Mesendoderm (in vitro differentiated cells): Measurements from ENCODE around the gene KCTD19. TPM values are rescaled to one million over a fixed set of nuclear protein-coding genes. Genes with fewer than 3 reads are reported as not detected.
"Not testable (repeated sequence)": the region's sequence is repeated elsewhere in the genome, so short reads cannot be mapped to it uniquely, and the experiment has no call there.

Experiments
- DNase-seq: peaks from one replicate; pipeline ENCODE4 v3.0.0; 2013
- H2AK5ac ChIP-seq: 2 replicates; pipeline ENCODE4 v1.6.1; 2013; ENCODE audit warnings: low read length, inconsistent platforms
- H2BK120ac ChIP-seq: 2 replicates; pipeline ENCODE4 v1.6.1; 2013; ENCODE audit warnings: low read depth, mild to moderate bottlenecking, low read length, moderate library complexity, mixed read lengths
- H2BK15ac ChIP-seq: replicated peaks from 2 replicates; pipeline ENCODE4 v1.6.1; 2013; ENCODE audit warnings: low read depth, mild to moderate bottlenecking, moderate library complexity
- H2BK5ac ChIP-seq: 2 replicates; pipeline ENCODE4 v1.6.1; 2013; ENCODE audit warnings: low read length, inconsistent platforms
- H3K18ac ChIP-seq: 2 replicates; pipeline ENCODE4 v1.6.1; 2013; ENCODE audit warnings: mild to moderate bottlenecking, low read length, mixed read lengths
- H3K23ac ChIP-seq: one replicate; pipeline ENCODE4 v1.6.1; 2013; ENCODE audit warnings: low read length
- H3K27ac ChIP-seq: 2 replicates; pipeline ENCODE4 v1.5.1; 2013; ENCODE audit warnings: low read depth, mild to moderate bottlenecking, inconsistent platforms, low read length, moderate library complexity
- H3K27me3 ChIP-seq: 2 replicates; pipeline ENCODE4 v1.6.1; 2013; ENCODE audit warnings: low read length, control low read depth, mild to moderate bottlenecking, inconsistent platforms; ENCODE audit not compliant: insufficient read depth, poor library complexity
- H3K36me3 ChIP-seq: 2 replicates; pipeline ENCODE4 v1.6.1; 2013; ENCODE audit warnings: low read length, inconsistent platforms; ENCODE audit not compliant: control insufficient read depth, insufficient read depth
- H3K4ac ChIP-seq: one replicate; pipeline ENCODE4 v1.6.1; 2013; ENCODE audit warnings: low read depth, mild to moderate bottlenecking, low read length, moderate library complexity
- H3K4me1 ChIP-seq: 2 replicates; pipeline ENCODE4 v1.6.1; 2013; ENCODE audit warnings: low read depth, low read length, inconsistent platforms; ENCODE audit not compliant: control insufficient read depth
- H3K4me2 ChIP-seq: 2 replicates; pipeline ENCODE4 v1.6.1; 2013; ENCODE audit warnings: low read length
- H3K4me3 ChIP-seq: 2 replicates; pipeline ENCODE4 v1.5.1; 2013; ENCODE audit warnings: mild to moderate bottlenecking, low read length
- H3K56ac ChIP-seq: one replicate; pipeline ENCODE4 v1.6.1; 2013; ENCODE audit warnings: low read length
- H3K79me1 ChIP-seq: 2 replicates; pipeline ENCODE4 v1.6.1; 2013; ENCODE audit warnings: low read length, inconsistent platforms
- H3K79me2 ChIP-seq: 2 replicates; pipeline ENCODE4 v1.6.1; 2013; ENCODE audit warnings: mild to moderate bottlenecking, low read length; ENCODE audit not compliant: control insufficient read depth, insufficient read depth
- H3K9ac ChIP-seq: 2 replicates; pipeline ENCODE4 v1.6.1; 2013; ENCODE audit warnings: low read length, inconsistent platforms
- H4K5ac ChIP-seq: one replicate; pipeline ENCODE4 v1.6.1; 2013; ENCODE audit warnings: low read length
- H4K8ac ChIP-seq: one replicate; pipeline ENCODE4 v1.6.1; 2013; ENCODE audit warnings: low read depth, mild to moderate bottlenecking, control low read depth, low read length, moderate library complexity
- WGBS: extraction: QIAGEN DNeasy Blood & Tissue Kit; methylation state at CpG from one replicate; pipeline ENCODE4 v1.1.7; 2013; ENCODE audit warnings: low lambda C conversion rate, missing lambda C conversion rate; ENCODE audit not compliant: insufficient coverage; ENCODE audit errors: extremely low coverage; 5-methylcytosine and 5-hydroxymethylcytosine counted together
- polyA plus RNA-seq, 2 experiments: library from polyadenylated mRNA; stranded (reverse); fragments of 200-250 nt; gene quantifications; one replicate each; pipeline ENCODE4 v1.2.3, GENCODE V29; 2013

Gene KCTD19
- polyA plus RNA-seq (2013, experiment 1 of 2): 0.14 TPM
- polyA plus RNA-seq (2013, experiment 2 of 2): 0.07 TPM

DNA sequence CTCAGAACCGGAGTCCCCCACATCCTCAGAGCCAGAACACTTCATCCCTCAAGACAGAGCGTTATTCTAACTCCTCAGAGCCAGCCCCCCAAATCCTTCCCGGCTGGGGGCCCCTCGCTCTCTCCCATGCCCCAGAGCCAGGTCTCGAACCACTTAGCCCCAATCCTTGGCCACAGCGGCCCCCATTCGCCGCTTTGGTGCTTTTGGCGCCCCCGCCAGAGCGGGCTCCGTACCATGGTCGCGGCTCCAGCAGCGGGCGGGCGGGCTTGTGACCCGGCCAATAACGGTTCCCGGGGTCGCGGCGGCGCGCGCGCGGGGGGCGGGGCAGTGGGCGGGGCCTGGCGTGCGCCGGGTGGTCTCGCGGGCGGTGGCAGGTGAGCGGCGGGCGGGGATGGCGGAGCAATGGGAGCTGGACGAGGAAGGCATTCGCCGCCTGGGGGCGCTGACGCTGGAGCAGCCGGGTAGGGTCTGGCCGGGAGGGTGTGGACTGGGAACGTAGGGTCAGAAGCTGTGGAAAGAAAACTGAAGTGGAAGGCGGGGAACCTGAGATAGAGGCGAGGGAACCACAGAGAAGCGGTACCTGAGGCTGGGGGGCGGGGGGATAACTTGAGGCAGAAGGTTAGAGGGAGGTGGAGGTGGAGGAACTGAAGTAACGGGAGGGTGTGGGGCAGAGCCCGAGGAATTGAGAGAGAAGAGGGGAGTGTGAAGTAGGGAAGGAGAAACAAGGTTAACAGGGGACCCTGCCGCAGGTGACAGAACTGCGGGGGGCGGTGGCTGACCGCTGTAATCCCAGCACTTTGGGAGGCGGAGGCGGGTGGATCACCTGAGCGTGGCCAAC lies at the start of gene KCTD19, which contains the start of gene LRRC36:
Gene KCTD19, minus strand, starts transcription at position 270 of the 838 bp plus-strand sequence. Its CDS starts 34 bp downstream, at position 236.
Gene LRRC36, plus strand, starts transcription at position 344 of the 838 bp plus-strand sequence. Its CDS starts 48 bp downstream, at position 392.
- peak within 1 kb of the TSS; percentile 34 for H3K4me3 ChIP-seq
- peak within 1 kb of the TSS; percentile 72 for H3K9ac ChIP-seq
- no peak within 1 kb of the TSS for H3K27ac ChIP-seq
- H3K23ac ChIP-seq: no peak within 1 kb of the TSS
- peak; percentile 91 for DNase-seq
- WGBS: no CpG with 5 or more reads among the region's 61 CpGs
- H3K4me1 ChIP-seq: no peaks in the 10 kb centered on the region
- H3K4ac ChIP-seq: no peak within 1 kb of the TSS
- H2AK5ac ChIP-seq: no peak within 1 kb of the TSS
- H2BK5ac ChIP-seq: no peak within 1 kb of the TSS
- H3K79me1 ChIP-seq: no peaks in the 10 kb centered on the region
- H3K79me2 ChIP-seq: no peaks in the 10 kb centered on the region
- no peaks in the 10 kb centered on the region for H3K27me3 ChIP-seq
- no peak within 1 kb of the TSS for H4K8ac ChIP-seq
- no peak within 1 kb of the TSS for H2BK15ac ChIP-seq
- H3K36me3 ChIP-seq: no peaks in the 10 kb centered on the region
- no peak within 1 kb of the TSS for H3K18ac ChIP-seq
- H2BK120ac ChIP-seq: no peak within 1 kb of the TSS
- peak within 1 kb of the TSS; percentile 81 for H3K56ac ChIP-seq
- peak within 1 kb of the TSS; percentile 75 for H3K4me2 ChIP-seq
- H4K5ac ChIP-seq: no peak within 1 kb of the TSS

DNA sequence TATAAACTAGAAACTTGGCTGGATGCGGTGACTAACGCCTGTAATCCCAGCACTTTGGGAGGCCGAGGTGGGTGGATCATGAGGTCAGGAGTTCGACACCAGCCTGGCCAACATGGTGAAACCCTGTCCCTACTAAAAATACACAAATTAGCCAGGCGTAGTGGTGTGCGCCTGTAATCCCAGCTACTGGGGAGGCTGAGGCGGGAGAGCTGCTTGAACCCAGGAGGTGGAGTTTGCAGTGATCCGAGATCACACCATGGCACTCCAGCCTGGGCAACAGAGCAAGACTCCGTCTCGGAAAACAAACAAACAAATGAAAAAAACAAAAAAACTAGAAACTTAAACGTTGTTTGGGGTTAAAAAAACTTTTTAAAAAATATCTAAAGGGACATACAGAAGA lies 49.5 kb upstream of the KCTD19 start:
- H3K23ac ChIP-seq, H3K56ac ChIP-seq, H3K36me3 ChIP-seq, H3K4me2 ChIP-seq, H3K18ac ChIP-seq, H3K79me2 ChIP-seq, H2BK5ac ChIP-seq, H2BK15ac ChIP-seq, H3K27me3 ChIP-seq, H4K8ac ChIP-seq, H2BK120ac ChIP-seq, H3K9ac ChIP-seq, H2AK5ac ChIP-seq, H4K5ac ChIP-seq, H3K27ac ChIP-seq, H3K4me3 ChIP-seq, H3K79me1 ChIP-seq, DNase-seq, H3K4ac ChIP-seq, H3K4me1 ChIP-seq: not testable (repeated sequence)
- WGBS: 100% methylated on average over 1 of the region's 11 CpGs

DNA sequence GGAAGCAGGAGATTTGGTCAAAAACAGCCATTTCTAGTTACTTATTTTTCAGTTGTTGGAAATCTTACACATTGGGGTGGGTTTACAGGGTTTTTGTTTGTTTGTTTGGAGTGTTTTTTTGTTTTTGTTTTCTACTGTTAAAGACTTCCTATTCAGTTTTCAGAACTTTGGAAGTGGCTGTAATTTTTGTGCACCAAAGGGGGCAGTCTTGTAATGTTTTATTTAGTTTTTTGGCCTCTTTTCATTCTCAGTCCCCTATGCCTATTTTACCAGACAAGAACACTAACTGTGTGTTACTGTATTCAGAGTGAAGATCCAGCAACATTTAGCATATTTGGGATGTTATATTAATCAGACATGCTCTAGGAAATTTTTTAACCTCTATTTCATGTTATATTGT lies 46.1 kb upstream of the KCTD19 start:
- no peak overlapping the region for H2BK5ac ChIP-seq
- no peaks in the 10 kb centered on the region for H3K79me1 ChIP-seq
- no peak overlapping the region for H3K4ac ChIP-seq
- H3K23ac ChIP-seq: no peak overlapping the region
- H3K4me1 ChIP-seq: no peaks in the 10 kb centered on the region
- no peak overlapping the region for H3K4me3 ChIP-seq
- no peak overlapping the region for H4K5ac ChIP-seq
- no peak overlapping the region for H2BK15ac ChIP-seq
- no peak overlapping the region for H3K9ac ChIP-seq
- H3K79me2 ChIP-seq: no peaks in the 10 kb centered on the region
- no peaks in the 10 kb centered on the region for H3K27me3 ChIP-seq
- H2BK120ac ChIP-seq: no peak overlapping the region
- no peak overlapping the region for H3K27ac ChIP-seq
- no peak for DNase-seq
- H3K18ac ChIP-seq: no peak overlapping the region
- no peak overlapping the region for H4K8ac ChIP-seq
- no peak overlapping the region for H2AK5ac ChIP-seq
- no peaks in the 10 kb centered on the region for H3K36me3 ChIP-seq
- H3K4me2 ChIP-seq: no peak overlapping the region
- H3K56ac ChIP-seq: no peak overlapping the region

DNA sequence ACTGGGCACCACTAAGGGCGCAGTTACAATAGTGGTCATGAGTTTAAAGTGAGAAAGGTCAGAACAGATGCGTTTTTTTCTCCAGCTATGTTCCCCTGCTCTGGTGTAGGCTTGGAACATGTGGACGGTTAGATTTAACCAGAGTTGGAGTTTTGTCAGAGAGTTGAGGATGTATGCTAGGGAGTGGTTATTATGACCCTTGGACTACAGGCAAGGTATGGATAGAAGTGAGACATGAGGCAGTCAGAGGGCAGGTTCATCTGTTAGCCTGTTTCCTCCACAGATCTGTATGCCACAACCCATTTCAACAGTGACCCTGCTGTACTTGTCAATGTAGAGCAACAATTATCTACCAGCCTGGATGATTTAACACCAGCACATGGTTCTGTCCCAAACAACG lies 44.1 kb upstream of the KCTD19 start:
- Histone ChIP-seq H2BK15ac (no peak overlapping the region), H3K36me3 (no peaks in the 10 kb centered on the region), H4K8ac (no peak overlapping the region), H4K5ac (no peak overlapping the region), H3K18ac (no peak overlapping the region), H2AK5ac (no peak overlapping the region), H3K27me3 (no peaks in the 10 kb centered on the region), H3K4ac (no peak overlapping the region), H2BK5ac (no peak overlapping the region), H3K4me3 (no peak overlapping the region), H3K9ac (no peak overlapping the region), H3K56ac (no peak overlapping the region), H2BK120ac (no peak overlapping the region), H3K27ac (no peak overlapping the region), H3K79me1 (no peaks in the 10 kb centered on the region), H3K4me2 (no peak overlapping the region), H3K23ac (no peak overlapping the region), H3K4me1 (no peaks in the 10 kb centered on the region), H3K79me2 (no peaks in the 10 kb centered on the region)
- no peak for DNase-seq
- WGBS: no CpG with 5 or more reads among the region's 4 CpGs

DNA sequence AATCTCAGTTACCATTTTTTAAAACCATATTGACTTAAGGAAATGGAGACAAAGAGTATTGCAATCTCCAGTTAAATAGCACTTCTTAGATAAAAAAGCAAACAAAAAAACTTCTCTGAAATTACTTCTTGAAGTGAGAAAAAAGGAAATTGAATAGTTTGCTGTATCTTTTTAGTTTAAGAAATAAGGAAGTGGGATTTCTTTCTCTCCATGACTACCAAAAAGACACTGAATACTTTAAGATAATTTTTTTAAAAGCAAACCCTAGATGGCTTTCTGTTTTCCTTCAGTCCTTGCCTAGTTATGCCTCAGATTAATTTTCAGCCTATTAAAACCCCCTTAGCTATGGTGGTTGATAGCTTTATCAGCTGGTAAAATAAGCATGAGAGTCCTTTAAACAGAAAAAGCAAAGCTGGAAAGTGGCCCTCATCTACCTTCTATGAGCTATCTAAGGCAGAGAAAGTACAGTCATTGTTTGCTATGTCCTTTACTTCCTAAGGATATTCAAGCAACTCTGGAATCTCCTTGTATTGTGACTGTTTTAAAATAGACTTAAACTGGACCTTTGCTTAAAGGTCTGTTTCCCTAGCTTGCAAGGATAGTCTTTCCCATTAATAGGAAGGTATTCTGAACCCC lies 38.2 kb upstream of the KCTD19 start:
- H3K27ac ChIP-seq: peak overlapping the region; percentile 51
- DNase-seq: no peak
- no peak overlapping the region for H3K18ac ChIP-seq

More for the DNA sequence above, 38.2 kb upstream of the KCTD19 start:
- Histone ChIP-seq H3K56ac (no peak overlapping the region), H3K36me3 (no peaks in the 10 kb centered on the region), H2AK5ac (no peak overlapping the region), H3K79me1 (no peaks in the 10 kb centered on the region), H2BK15ac (no peak overlapping the region), H3K9ac (no peak overlapping the region), H2BK5ac (no peak overlapping the region), H3K4me2 (no peak overlapping the region), H3K4me1 (no peaks in the 10 kb centered on the region), H3K4ac (no peak overlapping the region), H4K8ac (no peak overlapping the region), H3K23ac (no peak overlapping the region), H2BK120ac (no peak overlapping the region), H3K79me2 (no peaks in the 10 kb centered on the region), H3K4me3 (no peak overlapping the region), H4K5ac (no peak overlapping the region), H3K27me3 (peaks cover 2% of the 10 kb centered on the region)
